K562 (cell line): ENCODE data around the gene HOXC10. TPM values are rescaled to one million over a fixed set of nuclear protein-coding genes. Genes with fewer than 3 reads are reported as not detected.

ENCODE experiments used
- AFF1 ChIP-seq, 2 experiments: fragments of 450-650 bp; IDR thresholded peaks; 2 replicates each; pipeline ENCODE4 v1.6.1; 2018; ENCODE audit warnings: mild to moderate bottlenecking in 2 of 2, low read depth in 1 of 2; ENCODE audit not compliant: partially characterized antibody in 2 of 2
- HDAC1 ChIP-seq, 2 experiments: fragments of 450-650 bp; IDR thresholded peaks; 2 replicates each; pipeline ENCODE4 v1.6.1; 2016 to 2017; ENCODE audit warnings: inconsistent platforms in 1 of 2, mild to moderate bottlenecking in 1 of 2, moderate library complexity in 1 of 2
- L3MBTL2 ChIP-seq: fragments of 450-650 bp; IDR thresholded peaks from 2 replicates; pipeline ENCODE4 v1.6.1; 2016; ENCODE audit warnings: mild to moderate bottlenecking, moderate library complexity
- MEIS2 ChIP-seq: fragments of 450-650 bp; IDR thresholded peaks from 2 replicates; pipeline ENCODE4 v1.6.1; 2014; ENCODE audit warnings: mild to moderate bottlenecking; ENCODE audit not compliant: partially characterized antibody
- MTA1 ChIP-seq: fragments of 450-650 bp; IDR thresholded peaks from 2 replicates; pipeline ENCODE4 v1.6.1; 2017; ENCODE audit warnings: borderline replicate concordance
- MYC ChIP-seq, 2 experiments: fragments of 250-450 bp in 1 of 2; sonication (Bioruptor Pico) in 1 of 2; IDR thresholded peaks; 2 replicates each; pipeline versions ENCODE4 v1.5.1 to v1.6.1; 2012 to 2021; ENCODE audit warnings: low read depth in 2 of 2, borderline replicate concordance in 1 of 2, improper control_type of control experiment in 1 of 2, low read length in 1 of 2, mild to moderate bottlenecking in 1 of 2, moderate library complexity in 1 of 2
- NFE2 ChIP-seq: IDR thresholded peaks from 2 replicates; pipeline ENCODE4 v1.6.1; 2014; ENCODE audit warnings: antibody characterized with exemption, low read depth
- SPI1 ChIP-seq: IDR thresholded peaks from 2 replicates; pipeline ENCODE4 v1.6.1; 2011; ENCODE audit warnings: low read depth, low read length, control low read depth, borderline replicate concordance
- TOE1 ChIP-seq, 2 experiments: fragments of 450-650 bp in 1 of 2; sonication (generic) in 1 of 2; formaldehyde crosslinking in 1 of 2; IDR thresholded peaks; 2 replicates each; pipeline versions ENCODE4 v1.7.1 to v1.8.0; 2016 to 2022; ENCODE audit warnings: borderline replicate concordance in 2 of 2, mild to moderate bottlenecking in 2 of 2, antibody characterized with exemption in 1 of 2, inconsistent platforms in 1 of 2, low read depth in 1 of 2, missing genetic modification reagents in 1 of 2, moderate library complexity in 1 of 2
- ZBTB34 ChIP-seq: fragments of 250-450 bp; sonication (Bioruptor Pico); IDR thresholded peaks from 2 replicates; pipeline ENCODE4 v1.8.0; 2021; ENCODE audit warnings: mild to moderate bottlenecking, moderate library complexity
- polyA plus RNA-seq, 8 experiments: library from polyadenylated mRNA; depleted of rRNA in 4 of 8; stranded (reverse) in 5 of 8; unstranded in 3 of 8; fragments of >200 nt; fragmentation: Nextera tagmentation in 2 of 8; fragmentation: Illumina TruSeq in 1 of 8; extraction: Ambion mirVana in 2 of 8; extraction: Trizol in 1 of 8; gene quantifications; 2 replicates each; pipeline versions ENCODE4 v1.2.1 to v1.2.3, GENCODE V29; 2011 to 2014; ENCODE audit warnings: inconsistent platforms in 1 of 8, missing spikeins in 1 of 8
- total RNA-seq, 7 experiments: library from RNA; depleted of rRNA in 6 of 7; stranded (reverse); fragments of >200 nt in 6 of 7; fragmentation: Illumina TruSeq in 2 of 7; extraction: Trizol in 2 of 7; gene quantifications; 2 replicates each; pipeline versions ENCODE4 v1.2.1 to v1.2.3, GENCODE V29; 2011 to 2021; ENCODE audit warnings: low replicate concordance in 1 of 7
- TF ChIP-seq, protein P1 (sequence below): sonication (generic); formaldehyde crosslinking; IDR thresholded peaks from 2 replicates; pipeline ENCODE4 v1.8.0; 2022; ENCODE audit warnings: mild to moderate bottlenecking, missing genetic modification reagents
- TF ChIP-seq, protein P2 (sequence below): fragments of 450-650 bp; IDR thresholded peaks from 2 replicates; pipeline ENCODE4 v1.6.1; 2016

Gene HOXC10
- total and polyA plus RNA-seq, 9 of the 15 experiments (the other 6 are each of a cell fraction or from before 2014, with no cell fraction given): 0.13 to 0.77 (median 0.35) TPM; not detected in 2

DNA sequence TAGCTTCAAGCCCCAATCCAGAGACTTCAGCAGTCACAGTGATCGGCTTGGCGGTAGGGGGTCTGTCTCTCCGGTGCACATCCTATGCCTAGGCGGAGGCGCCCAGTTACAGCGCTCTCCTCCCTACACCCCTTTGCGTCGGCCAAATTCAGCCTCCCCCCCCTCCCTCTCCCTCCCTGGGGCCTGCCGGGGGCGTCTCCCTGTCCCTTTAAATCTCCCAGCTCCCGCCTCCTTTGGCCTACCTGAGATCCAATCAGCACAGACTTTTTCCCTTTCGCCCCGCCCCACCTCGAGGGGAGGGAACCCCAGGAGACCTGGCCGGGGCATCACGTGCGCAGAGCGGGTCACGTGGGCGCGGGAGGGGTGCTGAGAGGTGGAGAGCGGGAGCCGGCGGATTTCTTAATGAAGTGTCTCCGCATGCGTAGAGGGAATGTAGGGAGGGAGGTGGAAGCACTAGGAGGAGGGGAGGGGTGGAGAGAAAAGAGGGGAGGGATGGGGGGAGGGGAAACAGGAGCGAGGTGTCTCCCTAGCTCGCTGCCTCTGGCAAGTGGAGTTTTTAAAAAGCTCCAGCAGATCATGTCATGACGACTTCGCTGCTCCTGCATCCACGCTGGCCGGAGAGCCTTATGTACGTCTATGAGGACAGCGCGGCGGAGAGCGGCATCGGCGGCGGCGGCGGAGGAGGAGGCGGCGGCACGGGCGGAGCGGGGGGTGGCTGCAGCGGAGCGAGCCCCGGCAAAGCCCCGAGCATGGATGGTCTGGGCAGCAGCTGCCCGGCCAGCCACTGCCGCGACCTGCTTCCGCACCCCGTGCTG lies 46.4 kb upstream of the HOXC10 start, which contains the start of gene HOXC13 (continued):
- TF ChIP-seq, protein P1, sequence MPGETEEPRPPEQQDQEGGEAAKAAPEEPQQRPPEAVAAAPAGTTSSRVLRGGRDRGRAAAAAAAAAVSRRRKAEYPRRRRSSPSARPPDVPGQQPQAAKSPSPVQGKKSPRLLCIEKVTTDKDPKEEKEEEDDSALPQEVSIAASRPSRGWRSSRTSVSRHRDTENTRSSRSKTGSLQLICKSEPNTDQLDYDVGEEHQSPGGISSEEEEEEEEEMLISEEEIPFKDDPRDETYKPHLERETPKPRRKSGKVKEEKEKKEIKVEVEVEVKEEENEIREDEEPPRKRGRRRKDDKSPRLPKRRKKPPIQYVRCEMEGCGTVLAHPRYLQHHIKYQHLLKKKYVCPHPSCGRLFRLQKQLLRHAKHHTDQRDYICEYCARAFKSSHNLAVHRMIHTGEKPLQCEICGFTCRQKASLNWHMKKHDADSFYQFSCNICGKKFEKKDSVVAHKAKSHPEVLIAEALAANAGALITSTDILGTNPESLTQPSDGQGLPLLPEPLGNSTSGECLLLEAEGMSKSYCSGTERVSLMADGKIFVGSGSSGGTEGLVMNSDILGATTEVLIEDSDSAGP (CRISPR knock-in tag): peak; percentile 88
- TF ChIP-seq HDAC1 (IDR thresholded peaks at IDR 0.05): no peak
- peak; percentile 64 for TF ChIP-seq MEIS2
- TF ChIP-seq, protein P2, sequence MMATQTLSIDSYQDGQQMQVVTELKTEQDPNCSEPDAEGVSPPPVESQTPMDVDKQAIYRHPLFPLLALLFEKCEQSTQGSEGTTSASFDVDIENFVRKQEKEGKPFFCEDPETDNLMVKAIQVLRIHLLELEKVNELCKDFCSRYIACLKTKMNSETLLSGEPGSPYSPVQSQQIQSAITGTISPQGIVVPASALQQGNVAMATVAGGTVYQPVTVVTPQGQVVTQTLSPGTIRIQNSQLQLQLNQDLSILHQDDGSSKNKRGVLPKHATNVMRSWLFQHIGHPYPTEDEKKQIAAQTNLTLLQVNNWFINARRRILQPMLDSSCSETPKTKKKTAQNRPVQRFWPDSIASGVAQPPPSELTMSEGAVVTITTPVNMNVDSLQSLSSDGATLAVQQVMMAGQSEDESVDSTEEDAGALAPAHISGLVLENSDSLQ: peak; percentile 84
- peak; percentile 50; the same call in 1 of the 2 replicates for TF ChIP-seq MTA1
- TF ChIP-seq AFF1 (IDR thresholded peaks at IDR 0.05; ENCODE audit: low read depth in 1 of 2, partially characterized antibody in 2 of 2): peak in 1 of 2 experiments; percentile 59
- peak; percentile 86 for TF ChIP-seq L3MBTL2
- no peak for TF ChIP-seq NFE2
- peak; percentile 96 for TF ChIP-seq TOE1 (IDR thresholded peaks at IDR 0.05; ENCODE audit: borderline replicate concordance)
- TF ChIP-seq TOE1 (CRISPR knock-in tag; IDR thresholded peaks at IDR 0.05; ENCODE audit: borderline replicate concordance, low read depth): no peak
- peak; percentile 65 for TF ChIP-seq MYC (IDR thresholded peaks at IDR 0.05; ENCODE audit: low read depth, low read length)
- TF ChIP-seq MYC (CRISPR knock-in tag; IDR thresholded peaks at IDR 0.05; ENCODE audit: borderline replicate concordance, low read depth): 0 out of 2 replicates have a peak, but pooled peaks have one; percentile 47
- TF ChIP-seq SPI1: 0 out of 2 replicates have a peak, but pooled peaks have one; percentile 29
- no peak for TF ChIP-seq ZBTB34
